Kidney (tissue), 14 donors: ENCODE data around the gene TFG. TPM values are rescaled to one million over a fixed set of nuclear protein-coding genes. Genes with fewer than 3 reads are reported as not detected.

Experiments used
- DNase-seq, 5 donors: peaks; one replicate each; pipeline ENCODE4 v3.0.0-alpha.2; 2013 to 2020
- FAIRE-seq: peaks from 2 replicates; lab custom pipeline; 2012; peaks lifted over from hg19 to GRCh38; lab: Jason Lieb, UNC
- H3K27ac ChIP-seq, 2 donors: one replicate each; pipeline ENCODE4 v1.7.0; 2013; ENCODE audit warnings: low read depth in 2 of 2, low read length in 2 of 2, inconsistent platforms in 1 of 2
- H3K27me3 ChIP-seq: one replicate; pipeline ENCODE4 v1.7.1; 2013; ENCODE audit warnings: low read length, inconsistent platforms; ENCODE audit not compliant: control insufficient read depth, insufficient read depth
- H3K36me3 ChIP-seq, 3 donors: one replicate each; pipeline versions ENCODE4 v1.7.0 to v1.7.1; 2013; ENCODE audit warnings: low read length in 3 of 3, control low read depth in 1 of 3, inconsistent platforms in 1 of 3; ENCODE audit not compliant: insufficient read depth in 3 of 3, control insufficient read depth in 2 of 3
- H3K4me1 ChIP-seq, 3 donors: one replicate each; pipeline versions ENCODE4 v1.7.0 to v1.7.1; 2013; ENCODE audit warnings: low read length in 3 of 3, inconsistent platforms in 1 of 3, low read depth in 1 of 3; ENCODE audit not compliant: control insufficient read depth in 2 of 3, insufficient read depth in 2 of 3
- H3K4me3 ChIP-seq, 3 donors: one replicate each; pipeline versions ENCODE4 v1.7.0 to v1.8.1; 2013; ENCODE audit warnings: low read length in 3 of 3, control low read depth in 1 of 3, inconsistent platforms in 1 of 3
- H3K9ac ChIP-seq, 3 donors: one replicate each; pipeline versions ENCODE4 v1.7.0 to v1.7.1; 2013; ENCODE audit warnings: low read length in 3 of 3, control low read depth in 1 of 3, inconsistent platforms in 1 of 3
- H3K9me3 ChIP-seq, 3 donors: one replicate each; pipeline versions ENCODE4 v1.7.0 to v1.7.1; 2013; ENCODE audit warnings: low read length in 3 of 3, control low read depth in 1 of 3, inconsistent platforms in 1 of 3; ENCODE audit not compliant: control insufficient read depth in 2 of 3, insufficient read depth in 1 of 3
- intact Hi-C: fragments of 100-400 bp; cut with DNase I; formaldehyde crosslinking; loops from one replicate; pipeline ENCODE4 v1.11.1; 2022
- polyA plus RNA-seq: library from polyadenylated mRNA; stranded (reverse); fragments of 350-450 nt; fragmentation: Illumina TruSeq; extraction: RNeasy Lipid Tissue Mini Kit (QIAGEN cat#74804); gene quantifications from one replicate; pipeline ENCODE4 v1.2.3, GENCODE V29; 2014; ENCODE audit warnings: low read depth, low replicate concordance; ENCODE audit not compliant: insufficient read depth
- total RNA-seq: library from RNA; stranded (reverse); fragmentation: NEBNext Ultra II Directional; extraction: Animal tissue kit (Norgen Biotek cat#: 25700); gene quantifications from one replicate; pipeline ENCODE4 v1.2.1, GENCODE V29; 2021
- TF ChIP-seq, protein P1 (sequence below): IDR thresholded peaks from 3 replicates; pipeline ENCODE4 v1.5.1; 2012; ENCODE audit warnings: mild to moderate bottlenecking, moderate library complexity, borderline replicate concordance; ENCODE audit not compliant: insufficient read depth; ENCODE audit errors: extremely low read depth
- donor health status: control.
- donor health status: control.
- donor health status: control.
- donor health status: control.
- donor health status: control.
- donor health status: DM: yes; HTN: yes; CAD: no.
- donor health status: Normal renal cell carcinoma (clear cell type).

The TFG gene
- total and polyA plus RNA-seq, 2 donors from 2014 or later: 84.8 to 86.2 TPM

DNA sequence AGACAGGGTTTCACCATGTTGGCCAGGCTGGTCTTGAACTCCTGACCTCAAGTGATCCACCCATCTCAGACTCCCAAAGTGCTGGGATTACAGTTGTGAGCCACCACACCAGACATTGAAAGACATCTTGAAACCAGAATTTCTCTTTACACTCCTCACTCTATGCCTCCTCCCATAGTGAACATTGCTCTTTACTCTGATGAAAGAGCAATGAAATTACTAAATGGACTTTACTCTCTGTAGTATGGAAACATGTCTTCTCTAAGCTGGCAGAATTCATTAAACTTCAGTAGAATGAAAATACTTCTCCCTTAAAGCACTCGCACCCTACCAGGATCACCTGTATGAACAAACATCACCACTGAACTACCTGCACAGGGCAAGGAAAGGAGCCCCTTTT is 27.8 kb upstream of the TFG start:
- FAIRE-seq (no peak), DNase-seq (no peak)
- Histone ChIP-seq H3K9me3 (peaks cover 0 to 4% (median 0%) of the 10 kb centered on the region in 3 donors), H3K9ac (no peak overlapping the region), H3K36me3 (no peaks in the 10 kb centered on the region), H3K27ac (no peak overlapping the region), H3K27me3 (no peaks in the 10 kb centered on the region), H3K4me3 (no peak overlapping the region), H3K4me1 (no peaks in the 10 kb centered on the region)
- intact Hi-C loops: no loop called here
- TF ChIP-seq, protein P1, sequence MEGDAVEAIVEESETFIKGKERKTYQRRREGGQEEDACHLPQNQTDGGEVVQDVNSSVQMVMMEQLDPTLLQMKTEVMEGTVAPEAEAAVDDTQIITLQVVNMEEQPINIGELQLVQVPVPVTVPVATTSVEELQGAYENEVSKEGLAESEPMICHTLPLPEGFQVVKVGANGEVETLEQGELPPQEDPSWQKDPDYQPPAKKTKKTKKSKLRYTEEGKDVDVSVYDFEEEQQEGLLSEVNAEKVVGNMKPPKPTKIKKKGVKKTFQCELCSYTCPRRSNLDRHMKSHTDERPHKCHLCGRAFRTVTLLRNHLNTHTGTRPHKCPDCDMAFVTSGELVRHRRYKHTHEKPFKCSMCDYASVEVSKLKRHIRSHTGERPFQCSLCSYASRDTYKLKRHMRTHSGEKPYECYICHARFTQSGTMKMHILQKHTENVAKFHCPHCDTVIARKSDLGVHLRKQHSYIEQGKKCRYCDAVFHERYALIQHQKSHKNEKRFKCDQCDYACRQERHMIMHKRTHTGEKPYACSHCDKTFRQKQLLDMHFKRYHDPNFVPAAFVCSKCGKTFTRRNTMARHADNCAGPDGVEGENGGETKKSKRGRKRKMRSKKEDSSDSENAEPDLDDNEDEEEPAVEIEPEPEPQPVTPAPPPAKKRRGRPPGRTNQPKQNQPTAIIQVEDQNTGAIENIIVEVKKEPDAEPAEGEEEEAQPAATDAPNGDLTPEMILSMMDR: no peak

DNA sequence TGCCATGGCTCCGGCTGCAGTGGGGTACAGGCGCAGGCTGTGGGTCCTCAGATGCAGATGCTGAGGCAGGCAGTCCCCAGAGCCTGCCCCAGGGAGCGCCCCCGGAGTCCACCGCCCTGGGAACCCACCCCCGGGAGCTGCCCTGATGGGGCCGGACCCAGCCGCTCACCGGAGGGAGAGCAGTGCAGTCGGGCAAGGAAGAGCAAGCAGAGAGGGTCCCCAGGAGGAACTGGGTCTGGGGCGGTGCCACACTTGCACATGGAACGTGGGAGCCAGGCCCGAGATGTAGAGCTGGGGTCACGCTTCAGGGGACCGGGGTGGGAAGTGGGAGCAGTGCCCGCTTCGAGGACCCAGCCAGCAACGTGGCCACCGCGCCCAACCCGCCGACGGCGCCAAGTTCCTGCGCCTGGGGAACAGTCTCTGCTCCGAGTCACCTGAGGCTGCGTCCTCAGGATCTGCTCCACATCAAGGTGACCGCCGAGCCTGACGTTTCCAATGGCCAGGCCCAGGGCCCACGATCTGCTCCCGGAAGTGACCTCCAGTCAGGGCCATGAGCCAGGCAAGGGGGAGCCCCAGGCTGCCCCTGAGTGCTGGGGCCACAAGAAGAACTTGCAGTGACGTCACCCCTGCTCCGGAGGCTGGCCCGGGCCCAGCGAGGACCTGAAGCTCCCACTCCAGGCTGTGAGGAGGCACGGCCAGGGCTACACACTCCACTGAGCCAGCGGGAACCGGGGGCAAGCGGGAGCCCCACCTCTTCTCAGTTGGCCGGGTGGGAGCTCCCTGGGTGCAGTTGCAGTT is 27.0 kb upstream of the TFG start:
- H3K9ac ChIP-seq: no peak overlapping the region
- no peaks in the 10 kb centered on the region for H3K36me3 ChIP-seq
- H3K27ac ChIP-seq: no peak overlapping the region
- no peaks in the 10 kb centered on the region for H3K27me3 ChIP-seq
- DNase-seq: peak in 4 of 5 donors; percentile 12 to 84 (median 27)
- peak overlapping the region in 1 of 3 donors; percentile 35 for H3K4me3 ChIP-seq
- no peaks in the 10 kb centered on the region for H3K4me1 ChIP-seq
- TF ChIP-seq, protein P1: no peak
- intact Hi-C loops: no loop called here
- FAIRE-seq: no peak
- peaks cover 0 to 4% (median 0%) of the 10 kb centered on the region in 3 donors for H3K9me3 ChIP-seq

DNA sequence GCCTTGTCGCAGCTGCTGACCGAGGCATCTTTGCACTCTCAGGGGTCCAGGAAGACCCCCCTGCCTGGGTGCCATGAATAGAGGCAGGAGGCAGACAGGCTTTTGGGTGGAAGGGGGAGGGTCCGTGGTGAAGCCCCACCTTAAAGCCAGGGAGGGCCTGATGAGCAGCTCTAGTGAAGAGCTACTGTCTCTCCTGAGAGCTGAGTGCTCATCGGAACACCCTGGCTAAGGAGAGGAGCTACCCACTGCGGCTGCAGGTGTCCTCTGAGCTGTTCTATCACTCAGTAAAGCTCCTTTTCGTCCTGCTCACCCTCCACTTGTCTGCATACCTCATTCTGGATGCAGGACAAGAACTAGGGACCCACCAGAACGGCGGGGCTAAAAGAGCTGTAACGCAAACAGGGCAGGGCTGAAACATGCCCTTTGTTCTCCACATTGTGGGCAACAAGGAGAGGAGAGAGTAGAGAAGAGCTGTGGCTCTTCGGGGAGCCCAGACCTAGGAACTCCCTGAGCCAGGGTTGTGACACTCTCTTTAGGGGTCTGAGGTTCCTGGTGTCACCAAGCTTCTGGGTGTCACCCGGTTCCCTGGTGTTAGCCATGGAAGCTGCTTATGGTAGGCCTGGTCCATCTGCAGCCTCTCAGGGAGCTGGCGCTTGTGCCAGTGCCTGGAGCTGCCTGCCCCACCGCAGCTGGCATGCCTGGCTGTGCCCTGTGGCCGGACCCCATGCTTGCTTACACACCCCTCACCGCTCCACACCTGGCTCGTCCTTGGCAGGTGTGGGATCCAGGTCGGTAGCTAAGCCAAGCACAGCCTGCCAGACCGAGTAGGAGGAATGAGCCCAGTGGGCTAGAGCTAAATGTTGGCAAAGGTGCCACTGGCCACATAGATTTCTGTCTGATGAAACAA is 26.2 kb upstream of the TFG start:
- DNase-seq (peak in 1 of 5 donors; percentile 70), FAIRE-seq (no peak)
- Histone ChIP-seq H3K4me1 (no peaks in the 10 kb centered on the region), H3K27ac (no peak overlapping the region), H3K27me3 (no peaks in the 10 kb centered on the region), H3K4me3 (no peak overlapping the region), H3K36me3 (no peaks in the 10 kb centered on the region), H3K9me3 (no peaks in the 10 kb centered on the region), H3K9ac (no peak overlapping the region)
- TF ChIP-seq, protein P1: no peak
- intact Hi-C loops: no loop called here
